Activated T-helper 1 cell treated with anti-CD3 and anti-CD28 coated beads, Interleukin-2, amount 50 U/mL, for 16 hours (primary cell): Measurements from ENCODE around the gene SRP72.
A peak's percentile ranks its signal among the peaks of the same experiment; 100 is the strongest.

Experiments used
- DNase-seq, 2 donors: peaks; one replicate each; pipeline ENCODE4 v3.0.0-alpha.2; 2020; ENCODE audit warnings: low read depth in 1 of 2, low spot score in 1 of 2

Gene SRP72

GRCh38 chr4:56544573-56545131 lies 77.2 kb downstream of the SRP72 start:
- peak; percentile 78 to 84 for DNase-seq

- no peak for DNase-seq
Observed at GRCh38 chr4:56550642-56551041, 83.2 kb downstream of the SRP72 start.

GRCh38 chr4:56551516-56551915 lies 84.1 kb downstream of the SRP72 start:
- no peak for DNase-seq

GRCh38 chr4:56552273-56552672 lies 84.9 kb downstream of the SRP72 start:
- no peak for DNase-seq
